Activated T-helper 2 cell treated with anti-CD3 and anti-CD28 coated beads, Interferon-gamma antibody, Interleukin-2, Interleukin-4, amounts not matched to agents 10 μg/mL and 5 μg/mL and 100 μg/mL, durations not matched to agents 14 hours and 24 hours and 36 hours (primary cell): Measurements from ENCODE around the gene CRAMP1. TPM values are rescaled to one million over a fixed set of nuclear protein-coding genes. Genes with fewer than 3 reads are reported as not detected.
A peak's percentile ranks its signal among the peaks of the same experiment; 100 is the strongest.
"Not testable (repeated sequence)": the region's sequence is repeated elsewhere in the genome, so short reads cannot be mapped to it uniquely, and the experiment has no call there.

Experiments used
- DNase-seq: peaks from one replicate; pipeline ENCODE4 v3.0.0; 2021; ENCODE audit warnings: low spot score
- H3K27ac Mint-ChIP-seq: one replicate; pipeline ENCODE4 v1.8.0; 2021; ENCODE audit warnings: mixed read lengths
- H3K27me3 Mint-ChIP-seq: one replicate; pipeline ENCODE4 v1.8.0; 2021; ENCODE audit warnings: low read depth, mixed read lengths
- H3K36me3 Mint-ChIP-seq: one replicate; pipeline ENCODE4 v1.8.0; 2021; ENCODE audit warnings: low read depth, mixed read lengths
- H3K4me1 Mint-ChIP-seq: one replicate; pipeline ENCODE4 v1.8.0; 2021; ENCODE audit warnings: low read depth, mixed read lengths
- H3K4me3 Mint-ChIP-seq: one replicate; pipeline ENCODE4 v1.8.0; 2021; ENCODE audit warnings: low read depth, mild to moderate bottlenecking, moderate library complexity, mixed read lengths
- H3K9me3 Mint-ChIP-seq: one replicate; pipeline ENCODE4 v1.8.0; 2021; ENCODE audit warnings: mixed read lengths
- intact Hi-C: fragments of 100-400 bp; cut with micrococcal nuclease; formaldehyde crosslinking; loops from one replicate; pipeline ENCODE4 v1.15.1; 2023
- total RNA-seq: library from RNA; stranded (reverse); gene quantifications from 2 replicates; pipeline ENCODE4 v1.2.3, GENCODE V29; 2022

CRAMP1 gene
- total RNA-seq, 1 donor from 2014 or later: 34.3 TPM

GRCh38 chr16:1706386-1707192 lies 94.4 kb downstream of the CRAMP1 start:
- intact Hi-C loops: loop anchor here (1.0 to 10.0 kb wide), 4 partner anchors 28 to 172 kb away; partner anchors contain the start of genes CRAMP1, IFT140, JPT2 and NUBP2
- Mint-ChIP-seq H3K4me1 (peaks cover 17% of the 10 kb centered on the region), H3K4me3 (peak overlapping the region; percentile 96), H3K9me3 (no peaks in the 10 kb centered on the region), H3K27ac (peak overlapping the region; percentile 78), H3K36me3 (peaks cover 29% of the 10 kb centered on the region), H3K27me3 (no peaks in the 10 kb centered on the region)
- peak; percentile 25 for DNase-seq

GRCh38 chr16:1707193-1707790 lies 95.1 kb downstream of the CRAMP1 start:
- Mint-ChIP-seq H3K27ac (peak overlapping the region; percentile 78), H3K4me1 (peaks cover 17% of the 10 kb centered on the region), H3K36me3 (peaks cover 23% of the 10 kb centered on the region), H3K4me3 (peak overlapping the region; percentile 86), H3K9me3 (no peaks in the 10 kb centered on the region), H3K27me3 (no peaks in the 10 kb centered on the region)
- DNase-seq: no peak
- intact Hi-C loops: loop anchor here (5.0 to 10.0 kb wide), 3 partner anchors 75 to 172 kb away; partner anchors contain the start of genes CRAMP1, IFT140, NUBP2 and SPSB3

- intact Hi-C loops: loop anchor here (5.0 to 10.0 kb wide), 3 partner anchors 74 to 173 kb away; partner anchors contain the start of genes CRAMP1, IFT140, NUBP2 and SPSB3
- H3K4me1 Mint-ChIP-seq: peaks cover 17% of the 10 kb centered on the region
- DNase-seq: no peak
Measured at GRCh38 chr16:1708083-1708767, 96.1 kb downstream of the CRAMP1 start.

GRCh38 chr16:1708768-1709180 lies 96.6 kb downstream of the CRAMP1 start:
- H3K4me1 Mint-ChIP-seq: peaks cover 18% of the 10 kb centered on the region
- DNase-seq: no peak
- H3K36me3 Mint-ChIP-seq: peaks cover 14% of the 10 kb centered on the region
- intact Hi-C loops: loop anchor here (5.0 to 10.0 kb wide), 3 partner anchors 74 to 174 kb away; partner anchors contain the start of genes CRAMP1, IFT140, NUBP2 and SPSB3
- no peak overlapping the region for H3K4me3 Mint-ChIP-seq
- H3K27me3 Mint-ChIP-seq: no peaks in the 10 kb centered on the region
- H3K9me3 Mint-ChIP-seq: no peaks in the 10 kb centered on the region
- H3K27ac Mint-ChIP-seq: no peak overlapping the region

More at GRCh38 chr16:1708083-1708767, 96.1 kb downstream of the CRAMP1 start:
- Mint-ChIP-seq H3K36me3 (peaks cover 16% of the 10 kb centered on the region), H3K4me3 (peak overlapping the region; percentile 86), H3K9me3 (no peaks in the 10 kb centered on the region), H3K27me3 (no peaks in the 10 kb centered on the region), H3K27ac (peak overlapping the region; percentile 81)

- DNase-seq: no peak
- Mint-ChIP-seq H3K27ac (no peak overlapping the region), H3K9me3 (no peaks in the 10 kb centered on the region), H3K36me3 (peaks cover 14% of the 10 kb centered on the region), H3K4me3 (no peak overlapping the region), H3K4me1 (peaks cover 16% of the 10 kb centered on the region), H3K27me3 (no peaks in the 10 kb centered on the region)
- intact Hi-C loops: loop anchor here (5.0 to 10.0 kb wide), 3 partner anchors 73 to 175 kb away; partner anchors contain the start of genes CRAMP1, IFT140, NUBP2 and SPSB3
Measured at GRCh38 chr16:1709356-1709755, 97.2 kb downstream of the CRAMP1 start.

- peaks cover 15% of the 10 kb centered on the region for H3K4me1 Mint-ChIP-seq
- intact Hi-C loops: no loop called here
Measured at GRCh38 chr16:1710811-1711507, 98.8 kb downstream of the CRAMP1 start.

GRCh38 chr16:1712791-1713261 lies 100.7 kb downstream of the CRAMP1 start:
- H3K27me3 Mint-ChIP-seq: no peaks in the 10 kb centered on the region

More at GRCh38 chr16:1710811-1711507, 98.8 kb downstream of the CRAMP1 start:
- Mint-ChIP-seq H3K36me3 (peaks cover 17% of the 10 kb centered on the region), H3K27ac (no peak overlapping the region), H3K9me3 (no peaks in the 10 kb centered on the region), H3K4me3 (no peak overlapping the region), H3K27me3 (no peaks in the 10 kb centered on the region)
- no peak for DNase-seq

GRCh38 chr16:1713331-1713730 lies 101.2 kb downstream of the CRAMP1 start:
- Mint-ChIP-seq H3K36me3 (peaks cover 6% of the 10 kb centered on the region), H3K27ac (no peak overlapping the region), H3K4me3 (no peak overlapping the region), H3K27me3 (no peaks in the 10 kb centered on the region), H3K4me1 (peaks cover 5% of the 10 kb centered on the region), H3K9me3 (no peaks in the 10 kb centered on the region)
- intact Hi-C loops: no loop called here
- no peak for DNase-seq

More at GRCh38 chr16:1712791-1713261, 100.7 kb downstream of the CRAMP1 start:
- H3K27ac Mint-ChIP-seq: no peak overlapping the region
- no peak for DNase-seq
- peaks cover 10% of the 10 kb centered on the region for H3K36me3 Mint-ChIP-seq
- H3K9me3 Mint-ChIP-seq: no peaks in the 10 kb centered on the region
- no peak overlapping the region for H3K4me3 Mint-ChIP-seq
- peaks cover 7% of the 10 kb centered on the region for H3K4me1 Mint-ChIP-seq
- intact Hi-C loops: no loop called here

GRCh38 chr16:1713933-1714332 lies 101.8 kb downstream of the CRAMP1 start:
- Mint-ChIP-seq H3K27ac (no peak overlapping the region), H3K27me3 (no peaks in the 10 kb centered on the region), H3K4me3 (no peak overlapping the region), H3K9me3 (no peaks in the 10 kb centered on the region), H3K36me3 (peaks cover 6% of the 10 kb centered on the region), H3K4me1 (peaks cover 7% of the 10 kb centered on the region)
- intact Hi-C loops: no loop called here
- no peak for DNase-seq

GRCh38 chr16:1715220-1715619 lies 103.1 kb downstream of the CRAMP1 start:
- intact Hi-C loops: no loop called here
- Mint-ChIP-seq H3K36me3 (peaks cover 6% of the 10 kb centered on the region), H3K9me3 (no peaks in the 10 kb centered on the region)

GRCh38 chr16:1718236-1718635 lies 106.1 kb downstream of the CRAMP1 start:
- H3K27ac Mint-ChIP-seq, intact Hi-C loops, H3K4me3 Mint-ChIP-seq, H3K36me3 Mint-ChIP-seq, H3K9me3 Mint-ChIP-seq, DNase-seq, H3K27me3 Mint-ChIP-seq: not testable (repeated sequence)
- peaks cover 20% of the 10 kb centered on the region for H3K4me1 Mint-ChIP-seq

More at GRCh38 chr16:1715220-1715619, 103.1 kb downstream of the CRAMP1 start:
- H3K27me3 Mint-ChIP-seq: no peaks in the 10 kb centered on the region
- no peak overlapping the region for H3K4me3 Mint-ChIP-seq
- peaks cover 10% of the 10 kb centered on the region for H3K4me1 Mint-ChIP-seq
- no peak for DNase-seq
- no peak overlapping the region for H3K27ac Mint-ChIP-seq
